ENCODE results near the gene TBX5. TPM values are rescaled to one million over a fixed set of nuclear protein-coding genes. Genes with fewer than 3 reads are reported as not detected.

TBX5 gene
- total RNA-seq, 6 donors from 2014 or later, result 9.7 to 24.0 (median 17.9) TPM

GRCh38 chr12:114311974-114312373, 94.0 kb downstream of the TBX5 start:
- Histone ChIP-seq H3K4me3 (no peak overlapping the region), H3K9me3 (no peaks in the 10 kb centered on the region), H3K36me3 (no peaks in the 10 kb centered on the region), H3K27me3 (no peaks in the 10 kb centered on the region), H3K4me1 (no peaks in the 10 kb centered on the region), H3K27ac (no peak overlapping the region)
- no peak for DNase-seq
- WGBS, 2 donors, result 73 to 75% methylated on average over 4 of the region's 4 CpGs
- peak in 1 of 2 donors; percentile 60 for ATAC-seq (ENCODE audit: low FRiP score in 2 of 2)
- TF ChIP-seq CTCF (IDR thresholded peaks at IDR 0.05), result no peak

- Histone ChIP-seq H3K9me3 (peaks cover 0 to 6% (median 0%) of the 10 kb centered on the region in 4 donors), H3K27me3 (no peaks in the 10 kb centered on the region), H3K4me3 (no peak overlapping the region), H3K36me3 (no peaks in the 10 kb centered on the region), H3K27ac (no peak overlapping the region), H3K4me1 (no peaks in the 10 kb centered on the region)
- ATAC-seq (ENCODE audit: low FRiP score in 2 of 2) (no peak), DNase-seq (no peak)
- TF ChIP-seq EP300 (IDR thresholded peaks at IDR 0.05) (no peak), POLR2A (IDR thresholded peaks at IDR 0.05) (no peak), POLR2AphosphoS5 (IDR thresholded peaks at IDR 0.05) (no peak), CTCF (IDR thresholded peaks at IDR 0.05) (no peak)
- 79 to 85% methylated on average over 1 of the region's 1 CpG for WGBS, 2 donors
These were observed 99.3 kb downstream of the TBX5 start for GRCh38 chr12:114306646-114307045.

GRCh38 chr12:114305446-114305845, 100.5 kb downstream of the TBX5 start:
- Histone ChIP-seq H3K36me3 (no peaks in the 10 kb centered on the region), H3K9me3 (peaks cover 0 to 6% (median 0%) of the 10 kb centered on the region in 4 donors), H3K27me3 (no peaks in the 10 kb centered on the region), H3K27ac (no peak overlapping the region), H3K4me1 (no peaks in the 10 kb centered on the region), H3K4me3 (no peak overlapping the region)
- ATAC-seq (ENCODE audit: low FRiP score in 2 of 2) (no peak), DNase-seq (no peak)
- no peak for TF ChIP-seq EP300 (IDR thresholded peaks at IDR 0.05)
- TF ChIP-seq POLR2AphosphoS5 (IDR thresholded peaks at IDR 0.05), result no peak
- no peak for TF ChIP-seq POLR2A (IDR thresholded peaks at IDR 0.05)
- no peak for TF ChIP-seq CTCF (IDR thresholded peaks at IDR 0.05)
